Measurements from ENCODE around the gene TRMT10B.

GRCh38 chr9:37761511-37761910 is 7.9 kb downstream of the TRMT10B start:
- TF ChIP-seq GATA2 (IDR thresholded peaks at IDR 0.05; ENCODE audit: low read depth, low read length): no peak
- TF ChIP-seq GATA3 (IDR thresholded peaks at IDR 0.05; ENCODE audit: low read depth, low read length): no peak
